Hematopoietic multipotent progenitor cell treated with erythropoietin and hydrocortisone succinate and interleukin-3 and kit ligand, for 6 days (in vitro differentiated cells): Measurements from ENCODE around the gene TROAP.
"Not testable (repeated sequence)": the region's sequence is repeated elsewhere in the genome, so short reads cannot be mapped to it uniquely, and the experiment has no call there.

ENCODE experiments used
- DNase-seq: peaks from one replicate; pipeline ENCODE4 v3.0.0-alpha.2; 2015

TROAP gene

GRCh38 chr12:49369411-49370145, 46.5 kb downstream of the TROAP start:
- DNase-seq = peak; percentile 80

- DNase-seq = no peak
These were observed 47.5 kb downstream of the TROAP start for GRCh38 chr12:49370539-49370938.

GRCh38 chr12:49375406-49375805, 52.4 kb downstream of the TROAP start:
- DNase-seq = no peak

DNA sequence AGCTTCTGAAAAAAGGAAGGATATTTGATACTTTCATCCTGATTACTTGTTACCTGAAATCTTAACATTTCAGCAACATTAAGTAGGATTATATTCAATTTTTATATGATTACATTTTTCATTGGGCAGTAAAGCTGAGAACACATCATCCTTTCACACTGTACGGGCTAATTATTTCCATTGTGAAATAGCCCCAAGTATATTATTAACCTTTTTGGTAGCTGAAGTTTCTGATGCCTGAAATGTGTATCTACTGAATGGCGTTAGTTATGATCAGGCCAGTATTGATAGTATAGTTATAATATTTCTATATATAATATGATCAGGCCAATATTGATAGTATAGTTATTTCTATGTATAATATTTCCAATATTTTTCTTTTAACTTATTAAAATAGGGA, 54.3 kb downstream of the TROAP start:
- no peak for DNase-seq

DNA sequence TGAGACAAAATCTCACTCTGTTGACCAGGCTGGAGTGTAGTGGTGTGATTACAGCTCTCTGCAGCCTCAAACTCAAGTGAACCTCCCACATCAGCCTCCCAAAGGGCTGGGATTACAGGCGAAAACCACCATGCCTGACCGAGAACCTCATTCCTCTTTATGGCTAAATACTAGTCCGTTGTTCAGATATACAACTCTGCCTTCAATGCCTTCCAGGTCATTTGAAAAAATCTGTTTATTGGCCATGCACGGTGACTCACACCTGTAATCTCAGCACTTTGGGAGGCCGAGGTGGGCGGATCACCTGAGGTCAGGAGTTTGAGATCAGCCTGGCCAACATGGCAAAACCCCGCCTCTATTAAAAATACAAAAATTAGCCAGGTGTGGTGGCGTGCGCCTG, 57.1 kb downstream of the TROAP start:
- not testable (repeated sequence) for DNase-seq
